WTC11 (cell line): ENCODE data around the gene DNASE2B.

Source experiments
- ATF3 ChIP-seq: sonication (generic); formaldehyde crosslinking; conservative IDR thresholded peaks from 2 replicates; pipeline ENCODE4 v1.8.1; 2022; ENCODE audit warnings: mild to moderate bottlenecking, missing genetic modification reagents
- CTCF ChIP-seq: fragments of 200-600 bp; IDR thresholded peaks from 2 replicates; pipeline ENCODE4 v1.8.0; 2022; ENCODE audit warnings: antibody characterized with exemption
- NFYB ChIP-seq: sonication (generic); formaldehyde crosslinking; conservative IDR thresholded peaks from 2 replicates; pipeline ENCODE4 v1.8.0; 2022; ENCODE audit warnings: low read depth, missing genetic modification reagents
- SP1 ChIP-seq: sonication (generic); formaldehyde crosslinking; conservative IDR thresholded peaks from 2 replicates; pipeline ENCODE4 v1.8.1; 2022; ENCODE audit warnings: missing genetic modification reagents
- USF1 ChIP-seq: sonication (generic); formaldehyde crosslinking; IDR thresholded peaks from 2 replicates; pipeline ENCODE4 v1.8.0; 2022; ENCODE audit warnings: mild to moderate bottlenecking, missing genetic modification reagents
- ZNF532 ChIP-seq: fragments of 250-450 bp; sonication (Bioruptor Pico); IDR thresholded peaks from 2 replicates; pipeline ENCODE4 v1.9.0; 2021; ENCODE audit warnings: mild to moderate bottlenecking, borderline replicate concordance

GRCh38 chr1:84428235-84428634, 30.0 kb downstream of the DNASE2B start:
- no peak for TF ChIP-seq ATF3 (CRISPR knock-in tag)
- TF ChIP-seq CTCF, result no peak
- TF ChIP-seq NFYB (CRISPR knock-in tag), result no peak
- no peak for TF ChIP-seq SP1 (CRISPR knock-in tag)
- no peak for TF ChIP-seq ZNF532 (CRISPR knock-in tag)
- no peak for TF ChIP-seq USF1 (CRISPR knock-in tag)
